ENCODE results near the gene HLA-DOA. TPM values are rescaled to one million over a fixed set of nuclear protein-coding genes. Genes with fewer than 3 reads are reported as not detected.

HLA-DOA gene
- total and polyA plus RNA-seq, 2 of the 8 experiments (the other 6 are each of a cell fraction or from before 2014, with no cell fraction given) = 23.7 to 89.0 TPM

DNA sequence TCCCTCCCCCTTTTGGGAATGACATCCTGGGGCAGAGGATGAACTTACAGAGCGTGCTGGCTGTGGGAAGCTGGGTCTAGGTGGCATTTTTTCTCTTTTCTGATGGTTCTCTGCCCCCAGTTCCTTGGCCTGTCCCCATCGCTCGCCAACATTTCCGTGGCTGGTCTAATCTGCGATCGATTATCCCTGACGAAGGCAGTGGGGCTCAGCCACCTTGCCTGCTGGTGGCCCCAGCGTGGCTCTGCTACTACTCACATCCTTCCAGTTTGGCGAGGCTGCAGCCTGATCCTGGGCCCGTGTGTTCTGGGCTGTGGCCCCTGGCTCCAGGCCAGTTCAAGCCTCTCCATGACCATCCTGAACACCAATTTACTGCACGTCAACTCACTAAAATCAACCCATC, 6.4 kb upstream of the HLA-DOA start:
- Histone ChIP-seq H3K36me3 (ENCODE audit: control insufficient read depth in 2 of 4, insufficient read depth in 4 of 4, low read length in 3 of 4) (no peaks in the 10 kb centered on the region), H3K27me3 (replicated peaks in 1 of 4; ENCODE audit: control insufficient read depth in 3 of 4, extremely low read depth in 1 of 4, insufficient read depth in 3 of 4, low read length in 3 of 4) (no peaks in the 10 kb centered on the region), H2AK5ac (ENCODE audit: low read depth, low read length) (no peak overlapping the region), H4K8ac (ENCODE audit: extremely low read depth, insufficient read depth, low read length) (peak overlapping the region; percentile 48; the same call in 1 of the 2 replicates), H4K5ac (ENCODE audit: insufficient read length, low read depth, low read length) (no peak overlapping the region), H2BK20ac (ENCODE audit: low read length) (no peak overlapping the region), H3K23me2 (ENCODE audit: low read depth, low read length) (no peaks in the 10 kb centered on the region), H3K4me1 (replicated peaks in 1 of 4; ENCODE audit: control insufficient read depth in 3 of 4, insufficient read depth in 4 of 4, low read length in 3 of 4) (peaks cover 0 to 4% (median 1%) of the 10 kb centered on the region in 4 experiments; a peak in 2 of 7 replicates), H3K79me1 (ENCODE audit: low read depth, low read length) (no peaks in the 10 kb centered on the region), H2BK12ac (ENCODE audit: low read depth, low read length) (no peak overlapping the region), H3K56ac (replicated peaks; ENCODE audit: insufficient read length, low read depth, low read length) (no peak overlapping the region), H2AFZ (ENCODE audit: low read length) (0 out of 2 replicates have a peak overlapping the region, but pooled peaks have one; percentile 43), H3K18ac (ENCODE audit: extremely low read depth, low read length) (no peak overlapping the region), H3K23ac (ENCODE audit: insufficient read length) (no peak overlapping the region), H3K9ac (replicated peaks in 1 of 4; ENCODE audit: extremely low read depth in 1 of 4, low read depth in 3 of 4, low read length in 3 of 4) (no peak overlapping the region), H3K4ac (replicated peaks; ENCODE audit: insufficient read length, low read depth, low read length) (no peak overlapping the region), H2BK5ac (ENCODE audit: low read depth, low read length) (no peak overlapping the region), H3K4me3 (ENCODE audit: extremely low read depth in 1 of 4, insufficient read depth in 2 of 4, low read depth in 3 of 4, low read length in 4 of 4) (no peak overlapping the region), H3K27ac (ENCODE audit: low read depth, low read length) (no peak overlapping the region), H4K91ac (replicated peaks; ENCODE audit: insufficient read length, low read length) (no peak overlapping the region), H2BK120ac (replicated peaks; ENCODE audit: low read depth, low read length) (no peak overlapping the region), H3K4me2 (ENCODE audit: insufficient read depth in 1 of 2, low read depth in 2 of 2, low read length in 2 of 2) (no peak overlapping the region), H4K20me1 (replicated peaks in 1 of 2; ENCODE audit: control insufficient read depth in 1 of 2, insufficient read depth in 2 of 2, low read length in 2 of 2) (no peaks in the 10 kb centered on the region), H3K14ac (ENCODE audit: insufficient read length) (no peak overlapping the region), H3K79me2 (ENCODE audit: control insufficient read depth in 1 of 2, insufficient read depth in 2 of 2, low read length in 2 of 2) (no peaks in the 10 kb centered on the region), H3K9me3 (ENCODE audit: insufficient read depth in 2 of 2, low read depth in 1 of 2, low read length in 1 of 2) (no peaks in the 10 kb centered on the region), H2BK15ac (ENCODE audit: low read length) (no peak overlapping the region)
- WGBS, 2 experiments (ENCODE audit: extremely low coverage in 1 of 2, insufficient coverage in 1 of 2, insufficient read length in 1 of 2, insufficient replicate concordance in 2 of 2, low coverage in 1 of 2, low lambda C conversion rate in 2 of 2, missing lambda C conversion rate in 1 of 2) = 76 to 100% methylated on average over 1 to 11 of the region's 11 CpGs
- FAIRE-seq = no peak
- ChIA-PET POLR2A (ENCODE audit: partially characterized antibody) (interaction anchor here (1.4 to 2.7 kb wide), 3 partner anchors 65 to 260 kb away, joined by 3 to 19 read pairs (median 3); partner anchors contain the start of genes RPS18 and VPS52), CTCF (ENCODE audit: partially characterized antibody) (interaction anchor here (0.9 to 8.2 kb wide), 22 partner anchors 11 to 231 kb away, joined by 3 to 118 read pairs (median 6); partner anchors contain the start of gene HLA-DPA1)
- no peak for DNase-seq (ENCODE audit: low read depth in 1 of 2, low spot score in 2 of 2)
- no peak for TF ChIP-seq SRF (IDR thresholded peaks at IDR 0.05; ENCODE audit: low read depth, low read length)
- TF ChIP-seq, protein P1, sequence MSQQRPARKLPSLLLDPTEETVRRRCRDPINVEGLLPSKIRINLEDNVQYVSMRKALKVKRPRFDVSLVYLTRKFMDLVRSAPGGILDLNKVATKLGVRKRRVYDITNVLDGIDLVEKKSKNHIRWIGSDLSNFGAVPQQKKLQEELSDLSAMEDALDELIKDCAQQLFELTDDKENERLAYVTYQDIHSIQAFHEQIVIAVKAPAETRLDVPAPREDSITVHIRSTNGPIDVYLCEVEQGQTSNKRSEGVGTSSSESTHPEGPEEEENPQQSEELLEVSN (IDR thresholded peaks at IDR 0.05) = no peak
- TF ChIP-seq TBP (IDR thresholded peaks at IDR 0.05; ENCODE audit: low read depth, low read length) = no peak
- TF ChIP-seq CTBP2 (IDR thresholded peaks at IDR 0.05; ENCODE audit: borderline replicate concordance, insufficient read depth, insufficient read length, low read length) = no peak
- TF ChIP-seq SIX5 (IDR thresholded peaks at IDR 0.05; ENCODE audit: low read depth, low read length) = no peak
- TF ChIP-seq YY1 (IDR thresholded peaks at IDR 0.05; ENCODE audit: low read depth, low read length) = no peak
- no peak for TF ChIP-seq HDAC6 (IDR thresholded peaks at IDR 0.05; ENCODE audit: low read depth, low read length)
- TF ChIP-seq RAD21 (IDR thresholded peaks at IDR 0.05 in 1 of 2, conservative IDR thresholded peaks at IDR 0.05 in 1 of 2; ENCODE audit: low read depth in 2 of 2, low read length in 2 of 2) = no peak
- TF ChIP-seq RFX5 (IDR thresholded peaks at IDR 0.05; ENCODE audit: borderline replicate concordance, low read depth, low read length) = no peak
- no peak for TF ChIP-seq JUN (IDR thresholded peaks at IDR 0.05; ENCODE audit: low read depth, low read length)
- no peak for TF ChIP-seq POU5F1 (IDR thresholded peaks at IDR 0.05; ENCODE audit: low read depth, low read length)
- no peak for TF ChIP-seq CREB1 (IDR thresholded peaks at IDR 0.05)
- no peak for TF ChIP-seq JUND (IDR thresholded peaks at IDR 0.05; ENCODE audit: low read length)
- no peak for TF ChIP-seq TEAD4 (IDR thresholded peaks at IDR 0.05; ENCODE audit: low read depth, low read length)
- TF ChIP-seq EGR1 (IDR thresholded peaks at IDR 0.05; ENCODE audit: borderline replicate concordance, low read depth, low read length) = no peak

All from H1 (cell line).